Erythroblast (primary cell): ENCODE results near the gene THAP7.

Experiments
- DNase-seq, 2 experiments: peaks; one replicate each; lab custom pipeline; 2025; lab: John Stamatoyannopoulos, UW
- GATA1 ChIP-seq: IDR thresholded peaks from 2 replicates; pipeline ENCODE4 v1.6.1; 2011; ENCODE audit warnings: low read depth, mild to moderate bottlenecking, control low read depth, low read length, moderate library complexity
- POLR2A ChIP-seq: IDR thresholded peaks from 2 replicates; pipeline ENCODE4 v1.6.1; 2011; ENCODE audit warnings: mild to moderate bottlenecking, low read length

The THAP7 gene

DNA sequence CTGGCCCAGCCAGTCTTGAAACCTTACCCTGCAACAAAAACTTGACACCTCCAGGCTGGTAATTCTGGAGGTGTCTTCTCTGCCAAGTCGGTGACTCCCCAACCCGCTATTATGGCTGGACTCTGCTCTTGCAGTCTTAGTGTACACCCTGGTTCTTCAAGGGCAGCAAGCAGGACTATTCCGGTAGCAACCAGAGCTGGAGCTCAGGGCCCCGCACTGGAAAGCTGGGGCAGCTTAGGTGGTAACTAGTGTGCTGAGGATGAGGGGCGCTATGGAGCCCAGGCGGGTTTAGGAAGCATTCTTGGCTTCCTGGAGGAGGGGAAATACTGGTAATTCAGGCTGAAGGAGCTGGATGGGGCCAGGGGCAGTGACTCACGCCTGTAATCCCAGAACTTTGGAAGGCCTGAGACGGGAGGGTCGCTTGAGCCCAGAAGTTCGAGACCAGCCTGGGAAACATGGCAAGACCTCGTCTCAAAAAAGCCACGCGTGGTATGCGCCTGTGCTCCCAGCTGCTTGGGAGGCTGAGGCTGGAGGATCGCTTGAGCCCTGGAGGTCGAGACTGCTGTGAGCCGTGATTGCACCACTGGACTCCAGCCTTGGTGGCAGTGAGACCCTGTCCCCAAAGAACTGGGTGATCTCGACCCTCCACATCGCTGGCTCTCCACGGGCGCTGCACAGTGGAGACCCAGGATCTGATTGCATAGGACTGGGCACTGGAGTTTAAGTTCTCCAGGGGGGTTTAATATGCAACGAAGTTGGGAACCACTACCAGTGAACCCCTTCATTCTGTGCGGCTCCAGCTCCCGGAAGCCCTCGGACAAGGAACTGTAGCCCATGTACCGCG lies 45.4 kb downstream of the THAP7 start:
- no peak for TF ChIP-seq POLR2A
- no peak for TF ChIP-seq GATA1
- DNase-seq: peak; percentile 28 to 34

- TF ChIP-seq POLR2A: no peak
- TF ChIP-seq GATA1: no peak
- DNase-seq: no peak
These were observed 46.4 kb downstream of the THAP7 start for GRCh38 chr22:20955548-20955947.

GRCh38 chr22:20953668-20954500 lies 48.0 kb downstream of the THAP7 start:
- TF ChIP-seq POLR2A: no peak
- no peak for TF ChIP-seq GATA1
- peak in 1 of 2 experiments; percentile 14 for DNase-seq

DNA sequence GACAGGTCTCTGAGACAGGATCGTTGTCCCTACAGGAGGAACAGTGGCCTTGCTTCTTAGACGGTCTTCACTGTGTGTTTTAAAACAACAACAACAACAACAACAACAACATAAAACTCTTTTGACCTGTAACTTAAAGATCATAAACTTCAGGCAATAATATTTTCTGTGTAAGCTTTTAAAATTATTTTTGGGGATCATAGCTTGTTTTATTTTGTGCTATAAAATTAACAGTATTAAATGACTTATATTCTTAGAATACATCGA lies 48.6 kb downstream of the THAP7 start:
- TF ChIP-seq POLR2A: no peak
- TF ChIP-seq GATA1: no peak
- DNase-seq: no peak

- DNase-seq: no peak
These were observed 49.2 kb downstream of the THAP7 start for GRCh38 chr22:20952544-20953341.

GRCh38 chr22:20951932-20952380 lies 50.0 kb downstream of the THAP7 start:
- no peak for DNase-seq
- TF ChIP-seq POLR2A (no peak), GATA1 (no peak)

More at GRCh38 chr22:20952544-20953341, 49.2 kb downstream of the THAP7 start:
- TF ChIP-seq GATA1 (no peak), POLR2A (no peak)

DNA sequence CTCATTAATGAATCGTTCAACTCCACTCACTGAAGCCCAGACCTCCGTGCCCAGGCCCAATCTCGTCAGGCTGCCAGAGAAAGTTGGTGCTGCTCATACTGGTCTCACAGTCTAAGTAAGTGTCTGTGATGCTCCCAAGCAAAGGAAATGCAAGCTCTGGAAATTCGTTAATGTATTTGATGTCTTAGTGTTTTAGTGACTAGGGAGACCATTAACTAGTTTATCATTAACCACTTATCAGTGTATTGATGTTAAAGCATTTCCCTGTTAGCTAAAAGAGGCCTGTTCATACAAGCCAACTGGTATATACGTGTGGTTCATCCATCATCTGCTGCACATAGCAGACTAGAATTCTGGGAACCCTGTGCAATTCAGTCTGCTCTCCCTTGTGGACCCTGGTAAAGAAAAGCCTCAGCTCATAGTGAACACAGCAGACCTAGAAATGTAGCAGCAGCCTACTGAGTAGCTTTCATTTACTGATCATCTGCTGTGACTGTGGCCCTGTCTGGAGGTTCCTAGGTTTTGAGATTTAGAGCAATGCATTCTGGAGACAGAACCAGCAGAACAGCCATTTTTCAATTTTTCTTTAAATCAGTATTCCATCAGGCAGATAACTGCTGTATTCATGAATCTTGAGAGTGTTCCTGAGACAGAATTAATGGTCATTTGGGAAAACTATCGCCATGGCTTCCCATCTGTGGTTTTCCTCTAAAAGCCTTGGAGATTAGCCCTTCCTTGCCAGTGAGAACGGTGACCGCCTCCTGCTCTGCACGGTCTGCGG lies 50.6 kb downstream of the THAP7 start:
- DNase-seq: no peak
- TF ChIP-seq POLR2A (no peak), GATA1 (no peak)

DNA sequence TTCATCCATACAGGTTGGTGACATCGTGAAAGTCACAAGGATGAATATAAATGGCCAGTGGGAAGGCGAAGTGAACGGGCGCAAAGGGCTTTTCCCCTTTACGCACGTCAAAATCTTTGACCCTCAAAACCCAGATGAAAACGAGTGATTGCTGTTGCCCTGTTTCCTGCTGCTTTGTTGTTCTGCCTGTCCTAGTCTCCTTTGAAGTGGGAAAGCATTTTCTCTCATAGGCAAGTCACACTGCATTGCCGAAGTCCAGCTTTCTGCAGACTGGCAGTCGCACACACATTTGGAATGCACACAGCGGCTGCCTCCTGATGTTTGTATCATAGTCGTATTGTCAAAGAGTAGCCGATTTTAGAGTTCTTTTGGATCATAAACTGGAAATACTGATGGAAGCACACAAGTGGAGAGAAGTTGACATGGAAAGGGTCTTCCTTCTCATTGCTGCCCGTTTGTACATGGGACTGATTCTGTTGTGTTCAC lies 52.2 kb downstream of the THAP7 start:
- DNase-seq: no peak
- TF ChIP-seq POLR2A (no peak), GATA1 (no peak)
